Liver (tissue), 9 donors: ENCODE results near the gene ANKEF1. TPM values are rescaled to one million over a fixed set of nuclear protein-coding genes. Genes with fewer than 3 reads are reported as not detected.

ENCODE experiments used
- DNase-seq: peaks from one replicate; pipeline ENCODE4 v3.0.0-alpha.2; 2017; ENCODE audit warnings: low spot score
- H3K27ac ChIP-seq, 2 donors: one replicate each; pipeline ENCODE4 v1.7.0; 2013; ENCODE audit warnings: inconsistent platforms in 2 of 2, low read length in 2 of 2, control low read depth in 1 of 2, low read depth in 1 of 2, mild to moderate bottlenecking in 1 of 2
- H3K27me3 ChIP-seq, 4 donors: one replicate each; pipeline versions ENCODE4 v1.6.1 to v1.7.0; 2013; ENCODE audit warnings: low read length in 3 of 4, inconsistent platforms in 1 of 4, mild to moderate bottlenecking in 1 of 4, moderate library complexity in 1 of 4; ENCODE audit not compliant: control insufficient read depth in 4 of 4, insufficient read depth in 4 of 4
- H3K36me3 ChIP-seq, 4 donors: one replicate each; pipeline versions ENCODE4 v1.6.1 to v1.7.0; 2013; ENCODE audit warnings: low read length in 3 of 4, mild to moderate bottlenecking in 3 of 4, low read depth in 1 of 4, moderate library complexity in 1 of 4; ENCODE audit not compliant: control insufficient read depth in 4 of 4, insufficient read depth in 3 of 4
- H3K4me1 ChIP-seq, 4 donors: one replicate each; pipeline versions ENCODE4 v1.6.1 to v1.7.0; 2013; ENCODE audit warnings: low read length in 3 of 4, mild to moderate bottlenecking in 3 of 4, moderate library complexity in 1 of 4; ENCODE audit not compliant: control insufficient read depth in 4 of 4, insufficient read depth in 4 of 4
- H3K4me3 ChIP-seq, 3 donors: one replicate each; pipeline versions ENCODE4 v1.6.1 to v1.7.0; 2013; ENCODE audit warnings: low read length in 3 of 3, control low read depth in 1 of 3, low read depth in 1 of 3, mild to moderate bottlenecking in 1 of 3
- H3K9ac ChIP-seq, 2 donors: one replicate each; pipeline ENCODE4 v1.7.0; 2013; ENCODE audit warnings: low read length in 2 of 2, mild to moderate bottlenecking in 2 of 2, moderate library complexity in 2 of 2, control low read depth in 1 of 2, low read depth in 1 of 2
- H3K9me3 ChIP-seq, 4 donors: one replicate each; pipeline versions ENCODE4 v1.6.1 to v1.7.0; 2013; ENCODE audit warnings: low read length in 3 of 4; ENCODE audit not compliant: control insufficient read depth in 4 of 4
- ATF3 ChIP-seq: IDR thresholded peaks from 2 replicates; pipeline ENCODE4 v1.6.1; 2016; ENCODE audit warnings: antibody characterized with exemption
- CTCF ChIP-seq: fragments of 150-350 bp; IDR thresholded peaks from 2 replicates; pipeline ENCODE4 v1.5.1; 2017; ENCODE audit warnings: improper control_type of control experiment, low read depth, low read length; ENCODE audit not compliant: missing input control
- EGR1 ChIP-seq, 2 donors: IDR thresholded peaks; 2 replicates each; pipeline ENCODE4 v1.6.1; 2016 to 2018; ENCODE audit warnings: antibody characterized with exemption in 2 of 2, low read depth in 2 of 2
- FOXA1 ChIP-seq: IDR thresholded peaks from 2 replicates; pipeline ENCODE4 v1.6.1; 2016; ENCODE audit warnings: antibody characterized with exemption
- FOXA2 ChIP-seq: IDR thresholded peaks from 2 replicates; pipeline ENCODE4 v1.6.1; 2016; ENCODE audit warnings: antibody characterized with exemption
- GABPA ChIP-seq, 2 donors: IDR thresholded peaks in 1 of 2; conservative IDR thresholded peaks in 1 of 2; 2 replicates each; pipeline ENCODE4 v1.6.1; 2016; ENCODE audit warnings: antibody characterized with exemption in 2 of 2, mild to moderate bottlenecking in 1 of 2, moderate library complexity in 1 of 2
- HNF4A ChIP-seq, 2 donors: conservative IDR thresholded peaks; 2 replicates each; pipeline ENCODE4 v1.6.1; 2016; ENCODE audit warnings: antibody characterized with exemption in 2 of 2, mild to moderate bottlenecking in 2 of 2
- HNF4G ChIP-seq: IDR thresholded peaks from 2 replicates; pipeline ENCODE4 v1.6.1; 2016; ENCODE audit warnings: antibody characterized with exemption
- JUND ChIP-seq, 2 donors: IDR thresholded peaks; 2 replicates each; pipeline ENCODE4 v1.6.1; 2016; ENCODE audit warnings: antibody characterized with exemption in 2 of 2
- NR2F2 ChIP-seq: IDR thresholded peaks from 2 replicates; pipeline ENCODE4 v1.6.1; 2016; ENCODE audit warnings: antibody characterized with exemption
- RAD21 ChIP-seq, 2 donors: IDR thresholded peaks; 2 replicates each; pipeline ENCODE4 v1.6.1; 2016; ENCODE audit warnings: antibody characterized with exemption in 2 of 2, mild to moderate bottlenecking in 2 of 2
- RXRA ChIP-seq, 2 donors: IDR thresholded peaks; 2 replicates each; pipeline ENCODE4 v1.6.1; 2017 to 2018; ENCODE audit warnings: antibody characterized with exemption in 2 of 2, mild to moderate bottlenecking in 1 of 2
- SP1 ChIP-seq: IDR thresholded peaks from 2 replicates; pipeline ENCODE4 v1.6.1; 2018; ENCODE audit warnings: antibody characterized with exemption, mild to moderate bottlenecking
- YY1 ChIP-seq: IDR thresholded peaks from 2 replicates; pipeline ENCODE4 v1.6.1; 2016; ENCODE audit warnings: antibody characterized with exemption, mild to moderate bottlenecking
- ZBTB33 ChIP-seq: IDR thresholded peaks from 2 replicates; pipeline ENCODE4 v1.6.1; 2016; ENCODE audit warnings: antibody characterized with exemption
- WGBS: extraction: QIAGEN DNeasy Blood & Tissue Kit; methylation state at CpG from one replicate; pipeline ENCODE4 v1.1.7; 2013; 5-methylcytosine and 5-hydroxymethylcytosine counted together
- polyA plus RNA-seq, 2 donors: library from polyadenylated mRNA; stranded (reverse) in 1 of 2; unstranded in 1 of 2; fragments of 200-250 nt in 1 of 2; fragments of >200 nt in 1 of 2; fragmentation: Nextera tagmentation in 1 of 2; extraction: Ambion mirVana in 1 of 2; gene quantifications; one replicate each; pipeline versions ENCODE4 v1.2.1 to v1.2.3, GENCODE V29; 2013 to 2015
- total RNA-seq, 2 donors: library from RNA; depleted of rRNA; stranded (reverse); fragments of >200 nt; gene quantifications; one replicate each; pipeline ENCODE4 v1.2.3, GENCODE V29; 2014
- donor health status: healthy.
- donor health status: healthy.
- donor health status: healthy.
- donor health status: healthy.
- donor health status: healthy.

ANKEF1 gene
- total and polyA plus RNA-seq, 4 donors: 1.6 to 5.1 (median 2.6) TPM

- H3K9ac ChIP-seq: no peak overlapping the region
- H3K4me1 ChIP-seq: peaks cover 0 to 2% (median 0%) of the 10 kb centered on the region in 4 donors
- H3K27me3 ChIP-seq: peaks cover 0 to 2% (median 0%) of the 10 kb centered on the region in 4 donors
- TF ChIP-seq NR2F2: no peak
- TF ChIP-seq ATF3: no peak
- no peak for TF ChIP-seq RAD21 (IDR thresholded peaks at IDR 0.05)
- no peak for TF ChIP-seq RXRA (IDR thresholded peaks at IDR 0.05)
- no peak for TF ChIP-seq ZBTB33
- H3K27ac ChIP-seq: no peak overlapping the region
- no peaks in the 10 kb centered on the region for H3K36me3 ChIP-seq
- H3K4me3 ChIP-seq: no peak overlapping the region
- WGBS: 49% methylated on average over 1 of the region's 1 CpG
- DNase-seq: no peak
- no peaks in the 10 kb centered on the region for H3K9me3 ChIP-seq
These were observed 28.9 kb upstream of the ANKEF1 start for GRCh38 chr20:10005885-10006284.

- DNase-seq: no peak
- TF ChIP-seq NR2F2: no peak
- WGBS: 81% methylated on average over 4 of the region's 4 CpGs
These were observed 28.2 kb upstream of the ANKEF1 start for GRCh38 chr20:10006447-10007090.

GRCh38 chr20:10007158-10007557 lies 27.6 kb upstream of the ANKEF1 start:
- no peak overlapping the region for H3K4me3 ChIP-seq
- H3K9ac ChIP-seq: no peak overlapping the region
- H3K27me3 ChIP-seq: peaks cover 0 to 2% (median 0%) of the 10 kb centered on the region in 4 donors
- TF ChIP-seq RXRA (IDR thresholded peaks at IDR 0.05): no peak
- no peak for TF ChIP-seq YY1
- no peak for TF ChIP-seq GABPA (IDR thresholded peaks at IDR 0.05 in 1 of 2, conservative IDR thresholded peaks at IDR 0.05 in 1 of 2)
- no peak for TF ChIP-seq HNF4A (conservative IDR thresholded peaks at IDR 0.05)
- no peak for DNase-seq
- no peaks in the 10 kb centered on the region for H3K9me3 ChIP-seq
- 60% methylated on average over 2 of the region's 2 CpGs for WGBS
- peaks cover 0 to 2% (median 0%) of the 10 kb centered on the region in 4 donors for H3K4me1 ChIP-seq
- no peak overlapping the region for H3K27ac ChIP-seq
- H3K36me3 ChIP-seq: no peaks in the 10 kb centered on the region

More at GRCh38 chr20:10006447-10007090, 28.2 kb upstream of the ANKEF1 start:
- peaks cover 0 to 2% (median 0%) of the 10 kb centered on the region in 4 donors for H3K4me1 ChIP-seq
- peaks cover 0 to 2% (median 0%) of the 10 kb centered on the region in 4 donors for H3K27me3 ChIP-seq
- H3K36me3 ChIP-seq: no peaks in the 10 kb centered on the region
- no peak overlapping the region for H3K27ac ChIP-seq
- H3K9ac ChIP-seq: no peak overlapping the region
- H3K4me3 ChIP-seq: no peak overlapping the region
- H3K9me3 ChIP-seq: no peaks in the 10 kb centered on the region

GRCh38 chr20:10007747-10008146 lies 27.0 kb upstream of the ANKEF1 start:
- Histone ChIP-seq H3K27ac (no peak overlapping the region), H3K4me3 (no peak overlapping the region), H3K27me3 (peaks cover 0 to 2% (median 0%) of the 10 kb centered on the region in 4 donors), H3K4me1 (peaks cover 0 to 2% (median 0%) of the 10 kb centered on the region in 4 donors), H3K36me3 (no peaks in the 10 kb centered on the region), H3K9ac (no peak overlapping the region), H3K9me3 (no peaks in the 10 kb centered on the region)
- DNase-seq: no peak
- WGBS: 91% methylated on average over 5 of the region's 5 CpGs
- TF ChIP-seq ZBTB33 (no peak), FOXA1 (no peak), EGR1 (IDR thresholded peaks at IDR 0.05; ENCODE audit: low read depth in 2 of 2) (no peak), HNF4A (conservative IDR thresholded peaks at IDR 0.05) (no peak), FOXA2 (no peak), ATF3 (no peak), CTCF (no peak), GABPA (IDR thresholded peaks at IDR 0.05 in 1 of 2, conservative IDR thresholded peaks at IDR 0.05 in 1 of 2) (no peak), HNF4G (no peak), JUND (IDR thresholded peaks at IDR 0.05) (no peak), SP1 (no peak), RAD21 (IDR thresholded peaks at IDR 0.05) (no peak)
